Effector memory CD8-positive, alpha-beta T cell (primary cell): ENCODE data around the gene BARX2.

Source experiments
- ATAC-seq: fragments of 150-1000 bp; cut with Tn5 transposase; replicated peaks from 2 replicates; pipeline ENCODE4 v1.10.0; 2021; ENCODE audit warnings: mild to moderate bottlenecking, moderate library complexity
- DNase-seq, 3 experiments: peaks; one replicate each; pipeline ENCODE4 v3.0.0; 2021
- H3K27ac Mint-ChIP-seq, 2 donors: one replicate each; pipeline ENCODE4 v1.8.0; 2022; ENCODE audit warnings: mild to moderate bottlenecking in 2 of 2, mixed read lengths in 2 of 2, moderate library complexity in 2 of 2
- H3K27me3 Mint-ChIP-seq, 2 donors: one replicate each; pipeline ENCODE4 v1.8.0; 2022; ENCODE audit warnings: mixed read lengths in 2 of 2
- H3K36me3 Mint-ChIP-seq: one replicate; pipeline ENCODE4 v1.8.0; 2022; ENCODE audit warnings: mild to moderate bottlenecking, moderate library complexity, mixed read lengths; ENCODE audit not compliant: insufficient read depth
- H3K4me1 Mint-ChIP-seq, 2 donors: one replicate each; pipeline ENCODE4 v1.8.0; 2022; ENCODE audit warnings: low read depth in 2 of 2, mixed read lengths in 2 of 2
- H3K4me3 Mint-ChIP-seq, 2 donors: one replicate each; pipeline ENCODE4 v1.8.0; 2022; ENCODE audit warnings: mild to moderate bottlenecking in 2 of 2, mixed read lengths in 2 of 2, moderate library complexity in 2 of 2
- H3K9me3 Mint-ChIP-seq, 2 donors: one replicate each; pipeline ENCODE4 v1.8.0; 2022; ENCODE audit warnings: mixed read lengths in 2 of 2

The BARX2 gene

DNA sequence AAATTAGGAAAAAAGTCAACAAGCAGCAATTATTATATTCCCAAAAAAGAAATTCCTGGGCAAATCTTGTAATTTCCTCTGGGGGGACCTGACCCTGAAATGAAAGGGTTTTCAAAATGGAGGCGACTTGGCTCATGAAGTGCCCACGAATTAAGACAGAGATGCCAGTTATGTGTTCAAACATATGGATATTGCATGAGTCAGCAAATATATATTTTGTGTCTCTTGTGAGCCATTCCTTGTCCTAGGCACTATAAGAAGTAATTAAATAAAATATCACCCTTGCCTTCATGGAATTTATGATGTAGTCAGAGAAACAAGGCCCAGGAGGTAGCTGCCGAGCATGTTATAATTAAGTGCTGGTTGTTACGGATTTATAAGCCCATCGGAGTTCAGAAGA lies 68.6 kb downstream of the BARX2 start:
- no peak overlapping the region for H3K4me3 Mint-ChIP-seq
- DNase-seq: no peak
- H3K27ac Mint-ChIP-seq: no peak overlapping the region
- ATAC-seq: no peak
- H3K27me3 Mint-ChIP-seq: peaks cover 0 to 7% of the 10 kb centered on the region in 2 donors
- H3K36me3 Mint-ChIP-seq: no peaks in the 10 kb centered on the region
- H3K4me1 Mint-ChIP-seq: no peaks in the 10 kb centered on the region
- H3K9me3 Mint-ChIP-seq: peaks cover 0 to 3% of the 10 kb centered on the region in 2 donors

- Mint-ChIP-seq H3K27me3 (peaks cover 0 to 7% of the 10 kb centered on the region in 2 donors), H3K27ac (no peak overlapping the region), H3K4me1 (no peaks in the 10 kb centered on the region), H3K36me3 (no peaks in the 10 kb centered on the region), H3K4me3 (no peak overlapping the region), H3K9me3 (peaks cover 0 to 3% of the 10 kb centered on the region in 2 donors)
- DNase-seq (no peak), ATAC-seq (no peak)
Observed at GRCh38 chr11:129445226-129445625, 69.6 kb downstream of the BARX2 start.

GRCh38 chr11:129446572-129446971 lies 70.9 kb downstream of the BARX2 start:
- DNase-seq (no peak), ATAC-seq (no peak)
- Mint-ChIP-seq H3K4me1 (no peaks in the 10 kb centered on the region), H3K9me3 (peaks cover 9 to 10% of the 10 kb centered on the region in 2 donors), H3K4me3 (no peak overlapping the region), H3K36me3 (no peaks in the 10 kb centered on the region), H3K27ac (no peak overlapping the region), H3K27me3 (peaks cover 0 to 7% of the 10 kb centered on the region in 2 donors)

GRCh38 chr11:129447654-129448239 lies 72.1 kb downstream of the BARX2 start:
- ATAC-seq (no peak), DNase-seq (no peak)
- Mint-ChIP-seq H3K4me3 (no peak overlapping the region), H3K27me3 (peaks cover 0 to 7% of the 10 kb centered on the region in 2 donors), H3K36me3 (no peaks in the 10 kb centered on the region), H3K27ac (no peak overlapping the region), H3K9me3 (peaks cover 9 to 10% of the 10 kb centered on the region in 2 donors), H3K4me1 (no peaks in the 10 kb centered on the region)

- Mint-ChIP-seq H3K4me1 (no peaks in the 10 kb centered on the region), H3K4me3 (no peak overlapping the region), H3K36me3 (no peaks in the 10 kb centered on the region), H3K27me3 (peaks cover 0 to 7% of the 10 kb centered on the region in 2 donors), H3K9me3 (peaks cover 9 to 10% of the 10 kb centered on the region in 2 donors), H3K27ac (no peak overlapping the region)
- DNase-seq (no peak), ATAC-seq (no peak)
Observed at GRCh38 chr11:129451524-129451923, 75.9 kb downstream of the BARX2 start.

- peaks cover 9 to 10% of the 10 kb centered on the region in 2 donors for H3K9me3 Mint-ChIP-seq
Observed at GRCh38 chr11:129453293-129453721, 77.7 kb downstream of the BARX2 start.

DNA sequence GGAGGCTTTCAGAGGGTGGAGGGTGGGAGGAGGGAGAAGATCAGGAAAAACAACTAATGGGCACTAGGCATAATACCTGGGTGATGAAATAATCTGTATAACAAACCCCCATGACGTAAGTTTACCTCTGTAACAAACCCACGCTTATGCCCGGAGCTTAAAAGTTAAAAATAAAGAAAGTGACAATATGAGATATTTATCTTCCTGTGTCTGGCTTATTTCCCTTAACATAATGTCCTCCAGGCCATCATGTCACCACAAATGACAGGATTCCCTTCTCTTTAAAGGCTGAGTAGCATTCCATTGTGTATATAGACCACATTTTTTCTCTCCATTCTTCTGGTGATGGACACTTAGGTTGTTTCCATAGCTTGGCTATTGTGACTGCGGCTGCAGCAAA lies 79.5 kb downstream of the BARX2 start:
- Mint-ChIP-seq H3K4me1 (no peaks in the 10 kb centered on the region), H3K9me3 (peaks cover 5 to 10% of the 10 kb centered on the region in 2 donors), H3K4me3 (no peak overlapping the region), H3K27me3 (no peaks in the 10 kb centered on the region), H3K27ac (no peak overlapping the region), H3K36me3 (no peaks in the 10 kb centered on the region)
- DNase-seq: no peak
- ATAC-seq: no peak

More at GRCh38 chr11:129453293-129453721, 77.7 kb downstream of the BARX2 start:
- H3K4me1 Mint-ChIP-seq: no peaks in the 10 kb centered on the region
- no peak for ATAC-seq
- H3K27me3 Mint-ChIP-seq: no peaks in the 10 kb centered on the region
- no peak for DNase-seq
- no peak overlapping the region for H3K4me3 Mint-ChIP-seq
- no peaks in the 10 kb centered on the region for H3K36me3 Mint-ChIP-seq
- no peak overlapping the region for H3K27ac Mint-ChIP-seq

DNA sequence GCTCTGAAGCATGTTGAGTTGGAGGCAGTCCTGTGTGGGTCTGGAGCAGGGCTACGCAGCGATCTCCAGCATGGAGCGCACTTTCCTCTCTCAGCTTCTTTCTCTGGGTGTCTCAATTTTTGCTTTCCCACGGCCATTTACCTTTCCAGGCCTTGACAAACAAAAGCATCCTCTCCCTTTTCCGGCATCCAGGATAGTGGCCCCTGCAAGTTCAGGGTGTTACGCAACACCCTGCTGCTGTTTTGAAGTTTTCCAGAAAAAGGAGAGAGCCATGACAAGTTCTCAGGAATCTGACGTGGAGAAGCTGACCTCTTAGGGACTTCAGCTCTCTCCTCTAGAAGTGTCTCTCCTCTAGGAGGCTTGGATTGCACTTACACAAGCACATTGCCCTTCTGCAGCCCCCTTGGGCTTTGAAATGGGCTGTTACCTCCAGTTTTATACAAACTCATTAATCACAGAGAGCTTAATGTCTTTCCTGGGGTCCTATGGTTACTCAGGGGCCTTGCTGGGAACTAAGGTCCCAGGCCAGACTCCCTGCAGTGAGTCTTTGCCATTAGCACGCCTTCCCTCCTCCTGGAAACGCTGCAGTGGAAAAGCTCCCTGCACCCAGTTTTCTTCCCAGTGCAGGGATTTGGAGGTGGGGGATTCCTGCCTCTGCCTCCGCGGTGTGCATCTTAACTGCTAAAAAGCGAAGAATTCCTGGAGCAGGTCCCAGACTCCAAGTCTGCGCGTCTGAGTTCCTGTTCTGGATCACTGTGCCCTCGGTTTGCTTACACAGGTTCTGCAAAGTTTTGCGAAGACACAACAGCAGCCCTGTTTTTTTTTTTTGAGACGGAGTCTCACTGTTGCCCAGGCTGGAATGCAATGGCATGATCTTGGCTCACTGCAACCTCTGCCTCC lies 80.4 kb downstream of the BARX2 start:
- Mint-ChIP-seq H3K27me3 (no peaks in the 10 kb centered on the region), H3K4me3 (no peak overlapping the region), H3K9me3 (peaks cover 2 to 4% of the 10 kb centered on the region in 2 donors), H3K27ac (no peak overlapping the region), H3K36me3 (no peaks in the 10 kb centered on the region), H3K4me1 (no peaks in the 10 kb centered on the region)
- no peak for DNase-seq
- ATAC-seq: no peak

GRCh38 chr11:129457321-129457720 lies 81.7 kb downstream of the BARX2 start:
- Mint-ChIP-seq H3K4me3 (no peak overlapping the region), H3K4me1 (no peaks in the 10 kb centered on the region), H3K27ac (no peak overlapping the region), H3K27me3 (no peaks in the 10 kb centered on the region), H3K36me3 (no peaks in the 10 kb centered on the region), H3K9me3 (no peaks in the 10 kb centered on the region)
- ATAC-seq (no peak), DNase-seq (no peak)

DNA sequence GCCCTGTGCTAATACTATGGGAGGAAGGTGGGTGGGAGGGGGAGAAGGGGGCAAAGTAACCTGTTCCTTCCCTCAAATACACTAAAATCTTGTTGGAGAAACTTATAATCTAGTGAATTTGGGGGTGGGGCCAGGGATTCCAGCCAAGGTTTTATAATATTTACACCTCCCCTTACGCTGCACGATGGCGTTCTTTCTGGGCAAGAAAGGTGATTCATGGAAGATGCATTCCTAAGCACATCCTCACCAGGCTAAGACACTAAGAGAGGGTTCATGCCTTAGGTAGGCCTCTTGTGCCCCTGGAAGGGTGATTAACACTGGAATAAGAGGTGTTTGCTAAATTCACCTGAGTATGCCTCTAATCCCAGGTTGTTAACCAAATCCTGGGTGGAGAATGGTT lies 82.6 kb downstream of the BARX2 start:
- no peaks in the 10 kb centered on the region for H3K4me1 Mint-ChIP-seq
- no peaks in the 10 kb centered on the region for H3K36me3 Mint-ChIP-seq
- no peak for ATAC-seq
- H3K9me3 Mint-ChIP-seq: no peaks in the 10 kb centered on the region
- no peaks in the 10 kb centered on the region for H3K27me3 Mint-ChIP-seq
- no peak overlapping the region for H3K27ac Mint-ChIP-seq
- DNase-seq: no peak
- no peak overlapping the region for H3K4me3 Mint-ChIP-seq

- Mint-ChIP-seq H3K9me3 (no peaks in the 10 kb centered on the region), H3K4me1 (no peaks in the 10 kb centered on the region), H3K27ac (no peak overlapping the region), H3K36me3 (no peaks in the 10 kb centered on the region), H3K4me3 (no peak overlapping the region), H3K27me3 (no peaks in the 10 kb centered on the region)
- ATAC-seq: no peak
- no peak for DNase-seq
Observed at GRCh38 chr11:129458756-129459535, 83.3 kb downstream of the BARX2 start.

- ATAC-seq: no peak
- Mint-ChIP-seq H3K4me3 (no peak overlapping the region), H3K4me1 (no peaks in the 10 kb centered on the region), H3K27me3 (peaks cover 7 to 11% of the 10 kb centered on the region in 2 donors), H3K36me3 (no peaks in the 10 kb centered on the region), H3K9me3 (peaks cover 0 to 3% of the 10 kb centered on the region in 2 donors), H3K27ac (no peak overlapping the region)
- DNase-seq: no peak
Observed at GRCh38 chr11:129460714-129461113, 85.1 kb downstream of the BARX2 start.

- ATAC-seq: no peak
- no peak overlapping the region for H3K27ac Mint-ChIP-seq
- no peaks in the 10 kb centered on the region for H3K4me1 Mint-ChIP-seq
- no peak for DNase-seq
- peaks cover 0 to 12% of the 10 kb centered on the region in 2 donors for H3K27me3 Mint-ChIP-seq
- peaks cover 3 to 13% of the 10 kb centered on the region in 2 donors for H3K9me3 Mint-ChIP-seq
- H3K36me3 Mint-ChIP-seq: no peaks in the 10 kb centered on the region
- H3K4me3 Mint-ChIP-seq: no peak overlapping the region
Observed at GRCh38 chr11:129484068-129484467, 108.4 kb downstream of the BARX2 start.
